PC-3 (cell line): ENCODE results near the gene LRP1B.

Source experiments
- CTCF ChIP-seq: fragments of 300-600 bp; sonication (generic); conservative IDR thresholded peaks from 2 replicates; pipeline ENCODE4 v1.5.1; 2017; ENCODE audit warnings: antibody characterized with exemption, low read depth, mild to moderate bottlenecking, low read length
- EZH2 ChIP-seq: fragments of 300-600 bp; sonication (generic); IDR thresholded peaks from one replicate; pipeline ENCODE4 v1.6.1; 2017; ENCODE audit warnings: antibody characterized with exemption, mild to moderate bottlenecking, low read length; ENCODE audit not compliant: unreplicated experiment

DNA sequence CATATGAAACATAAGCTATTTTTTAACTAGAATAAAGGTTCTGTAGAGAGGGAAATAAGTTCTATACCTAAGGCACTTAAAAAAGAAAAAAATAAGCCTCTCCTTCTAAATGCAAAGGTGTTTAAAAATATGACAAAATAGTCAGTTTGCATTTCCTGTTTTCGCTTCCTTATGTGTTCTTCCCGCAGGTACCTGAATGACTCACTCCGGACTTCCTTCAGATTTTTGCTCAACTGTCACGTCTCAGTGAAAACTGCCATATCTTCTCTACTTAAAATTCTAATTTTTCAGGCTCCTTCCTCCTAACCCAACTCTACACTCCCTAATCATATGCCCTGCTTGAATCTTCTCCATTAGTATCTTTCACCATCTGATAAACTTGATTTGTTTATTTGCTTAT lies 1333.1 kb downstream of the LRP1B start:
- no peak for TF ChIP-seq CTCF
- no peak for TF ChIP-seq EZH2
